BE2C (cell line): ENCODE measurements around the gene SCN8A.

ENCODE experiments used
- DNase-seq: peaks from one replicate; pipeline ENCODE4 v3.0.0-alpha.2; 2020
- H3K27me3 ChIP-seq: fragments of 250-450 bp; sonication (Bioruptor Pico); 2 replicates; pipeline ENCODE4 v1.5.1; 2020; ENCODE audit warnings: mild to moderate bottlenecking
- H3K36me3 ChIP-seq: fragments of 250-450 bp; sonication (Bioruptor Pico); 2 replicates; pipeline ENCODE4 v1.5.1; 2020; ENCODE audit warnings: mild to moderate bottlenecking
- H3K4me1 ChIP-seq: fragments of 250-450 bp; sonication (Bioruptor Pico); 2 replicates; pipeline ENCODE4 v1.5.1; 2020
- H3K4me3 ChIP-seq: 2 replicates; pipeline ENCODE4 v1.5.1; 2011; ENCODE audit warnings: low read depth, low read length
- H3K9me3 ChIP-seq: fragments of 250-450 bp; sonication (Bioruptor Pico); 2 replicates; pipeline ENCODE4 v1.5.1; 2020
- TF ChIP-seq, protein P1 (sequence below): IDR thresholded peaks from 2 replicates; pipeline ENCODE4 v1.5.1; 2012; ENCODE audit warnings: mild to moderate bottlenecking, low read depth, low read length

Gene SCN8A

DNA sequence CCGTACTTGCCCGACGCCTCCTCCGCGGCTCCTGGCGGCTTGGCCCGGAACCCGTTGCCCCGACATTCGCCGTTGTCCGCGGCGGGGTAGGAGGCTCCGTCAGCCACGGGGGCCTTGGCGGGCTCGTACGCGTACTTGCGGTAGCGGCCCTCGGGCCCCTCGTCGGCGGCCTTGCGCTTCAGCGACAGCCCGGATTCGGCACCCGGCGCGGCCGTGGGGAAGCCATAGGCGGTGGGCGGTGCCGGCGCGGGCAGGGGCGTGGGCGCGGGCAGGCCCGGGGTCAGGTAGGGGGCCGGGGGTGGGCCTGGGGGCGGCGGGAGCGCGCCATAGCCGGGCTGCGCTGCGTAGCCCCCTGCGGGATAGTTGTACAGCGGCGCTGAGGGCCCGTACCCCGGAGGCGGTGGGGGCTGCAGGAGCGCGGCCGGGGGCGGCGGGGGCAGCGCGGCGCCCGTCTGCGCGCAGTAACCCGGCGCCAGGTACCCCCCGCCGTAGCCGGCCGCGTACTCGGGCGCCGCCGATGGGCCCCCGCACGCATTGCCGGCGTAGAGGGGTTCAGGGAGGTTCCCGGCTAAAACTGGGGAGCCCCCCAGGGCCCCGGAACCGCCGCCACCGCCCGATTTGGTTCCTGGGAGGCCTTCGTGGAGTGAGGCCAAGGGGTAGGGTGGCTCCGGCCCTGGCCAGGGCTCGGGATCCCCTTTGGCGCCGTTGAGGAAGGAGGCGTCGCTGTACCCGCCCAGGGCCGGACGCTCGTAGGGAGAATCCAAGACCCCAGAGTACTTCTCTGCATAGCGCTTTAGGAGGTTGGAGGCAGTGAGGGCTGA lies 230.6 kb downstream of the SCN8A start:
- no peak for DNase-seq
- no peaks in the 10 kb centered on the region for H3K27me3 ChIP-seq

DNA sequence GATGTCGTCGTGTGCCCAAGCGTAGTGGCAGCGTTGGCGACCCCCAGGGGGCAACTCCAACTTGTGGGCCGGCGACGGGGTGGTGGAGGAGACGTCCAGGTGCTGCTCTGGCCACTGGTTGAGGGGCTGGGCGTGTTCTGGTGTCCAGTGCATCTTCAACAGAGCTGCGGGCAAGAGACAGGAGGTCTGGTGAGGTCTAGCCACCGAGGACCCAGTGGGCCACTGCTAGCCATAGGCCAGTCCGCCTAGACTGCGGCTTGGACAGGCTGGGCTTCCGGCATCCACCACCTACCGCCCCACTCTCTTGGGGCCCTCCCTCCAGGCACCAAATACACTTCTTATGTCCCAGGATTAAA lies 231.2 kb downstream of the SCN8A start:
- Histone ChIP-seq H3K27me3 (no peaks in the 10 kb centered on the region), H3K4me3 (no peak overlapping the region), H3K4me1 (no peaks in the 10 kb centered on the region; the same call in 1 of the 2 replicates), H3K9me3 (no peaks in the 10 kb centered on the region), H3K36me3 (no peaks in the 10 kb centered on the region)
- TF ChIP-seq, protein P1, sequence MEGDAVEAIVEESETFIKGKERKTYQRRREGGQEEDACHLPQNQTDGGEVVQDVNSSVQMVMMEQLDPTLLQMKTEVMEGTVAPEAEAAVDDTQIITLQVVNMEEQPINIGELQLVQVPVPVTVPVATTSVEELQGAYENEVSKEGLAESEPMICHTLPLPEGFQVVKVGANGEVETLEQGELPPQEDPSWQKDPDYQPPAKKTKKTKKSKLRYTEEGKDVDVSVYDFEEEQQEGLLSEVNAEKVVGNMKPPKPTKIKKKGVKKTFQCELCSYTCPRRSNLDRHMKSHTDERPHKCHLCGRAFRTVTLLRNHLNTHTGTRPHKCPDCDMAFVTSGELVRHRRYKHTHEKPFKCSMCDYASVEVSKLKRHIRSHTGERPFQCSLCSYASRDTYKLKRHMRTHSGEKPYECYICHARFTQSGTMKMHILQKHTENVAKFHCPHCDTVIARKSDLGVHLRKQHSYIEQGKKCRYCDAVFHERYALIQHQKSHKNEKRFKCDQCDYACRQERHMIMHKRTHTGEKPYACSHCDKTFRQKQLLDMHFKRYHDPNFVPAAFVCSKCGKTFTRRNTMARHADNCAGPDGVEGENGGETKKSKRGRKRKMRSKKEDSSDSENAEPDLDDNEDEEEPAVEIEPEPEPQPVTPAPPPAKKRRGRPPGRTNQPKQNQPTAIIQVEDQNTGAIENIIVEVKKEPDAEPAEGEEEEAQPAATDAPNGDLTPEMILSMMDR, result no peak
- no peak for DNase-seq

More for the DNA sequence above, 230.6 kb downstream of the SCN8A start:
- H3K36me3 ChIP-seq, result no peaks in the 10 kb centered on the region
- peak overlapping the region; percentile 39 for H3K4me3 ChIP-seq
- no peaks in the 10 kb centered on the region for H3K9me3 ChIP-seq
- TF ChIP-seq, protein P1, result no peak
- H3K4me1 ChIP-seq, result no peaks in the 10 kb centered on the region; the same call in 1 of the 2 replicates

DNA sequence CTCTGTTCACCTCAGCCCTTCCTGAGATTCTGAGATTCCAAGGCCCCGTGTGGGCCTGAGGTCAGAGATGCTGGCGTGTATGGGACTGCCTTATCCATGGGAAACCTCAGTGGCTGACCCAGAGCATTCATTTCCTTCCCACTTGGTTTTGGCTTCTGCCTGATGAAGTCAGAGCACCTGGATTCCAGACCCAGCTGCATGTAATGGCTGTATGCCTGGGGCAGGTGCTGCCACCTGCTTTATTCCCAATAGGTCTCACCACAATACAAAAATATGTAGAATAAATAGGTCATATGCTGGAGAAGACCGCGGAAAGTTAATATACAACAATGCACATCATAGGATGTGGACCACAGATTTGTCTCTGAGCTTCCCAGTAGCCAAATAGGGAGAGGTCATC lies 231.9 kb downstream of the SCN8A start:
- Histone ChIP-seq H3K4me1 (no peaks in the 10 kb centered on the region; the same call in 1 of the 2 replicates), H3K36me3 (no peaks in the 10 kb centered on the region), H3K9me3 (no peaks in the 10 kb centered on the region), H3K27me3 (no peaks in the 10 kb centered on the region), H3K4me3 (no peak overlapping the region)
- no peak for DNase-seq
- TF ChIP-seq, protein P1, result no peak

DNA sequence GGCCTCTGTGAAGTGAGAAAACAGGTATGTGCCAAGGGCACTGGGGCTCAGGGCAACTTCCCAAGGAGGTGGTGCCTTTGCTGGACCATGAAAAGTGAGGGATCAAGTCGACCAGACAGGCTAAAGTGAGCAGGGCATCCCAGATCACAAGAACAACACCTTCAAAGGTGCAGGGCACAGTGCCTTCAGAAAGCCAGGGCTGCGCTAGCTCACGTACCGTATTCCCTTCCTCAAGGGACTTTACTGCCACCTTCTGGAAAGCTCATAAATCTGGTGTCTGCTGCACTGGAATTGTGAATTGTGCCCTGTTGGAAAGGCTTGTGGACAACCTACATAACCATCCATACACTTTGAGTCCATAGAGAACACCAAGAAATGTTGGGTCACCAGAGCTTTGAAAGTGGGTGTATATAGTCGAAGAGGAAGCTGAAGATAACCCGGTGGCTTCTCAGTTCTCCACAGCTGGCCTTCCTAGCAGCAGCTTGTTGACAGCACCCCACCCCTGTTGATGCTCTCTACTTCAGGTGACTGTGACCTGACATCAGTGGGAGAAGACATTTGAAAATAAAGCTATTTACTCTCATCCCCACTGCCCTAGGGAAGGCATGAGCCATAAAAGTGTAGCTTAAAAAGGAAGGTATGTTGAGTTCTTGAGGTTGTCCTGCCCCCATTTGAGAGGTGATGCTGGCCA lies 233.0 kb downstream of the SCN8A start:
- Histone ChIP-seq H3K9me3 (no peaks in the 10 kb centered on the region), H3K36me3 (no peaks in the 10 kb centered on the region), H3K4me3 (no peak overlapping the region), H3K27me3 (no peaks in the 10 kb centered on the region), H3K4me1 (no peaks in the 10 kb centered on the region; the same call in 1 of the 2 replicates)
- DNase-seq, result peak; percentile 59
- TF ChIP-seq, protein P1, result peak; percentile 86

DNA sequence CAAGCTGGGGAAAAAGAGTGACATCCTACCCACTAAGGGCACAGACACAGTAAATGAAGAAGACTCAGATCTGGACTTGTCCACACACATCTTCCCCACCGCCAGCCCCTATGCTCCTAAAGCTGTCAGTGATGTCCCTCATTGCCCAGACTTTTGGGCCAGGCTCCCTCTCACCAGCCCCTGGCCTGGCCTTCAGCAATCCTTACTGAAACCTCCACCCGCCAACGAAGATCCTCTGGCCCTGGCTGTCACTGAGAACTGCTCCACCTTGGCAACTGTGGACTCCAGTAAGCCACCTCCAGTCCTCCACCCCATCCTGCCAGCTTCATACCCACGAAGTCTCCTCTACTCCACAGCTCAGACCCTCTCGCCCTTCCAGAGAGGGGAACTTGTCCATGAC lies 234.2 kb downstream of the SCN8A start:
- Histone ChIP-seq H3K9me3 (no peaks in the 10 kb centered on the region), H3K4me1 (no peaks in the 10 kb centered on the region), H3K27me3 (no peaks in the 10 kb centered on the region), H3K4me3 (no peak overlapping the region), H3K36me3 (no peaks in the 10 kb centered on the region)
- no peak for DNase-seq
- TF ChIP-seq, protein P1, result no peak

DNA sequence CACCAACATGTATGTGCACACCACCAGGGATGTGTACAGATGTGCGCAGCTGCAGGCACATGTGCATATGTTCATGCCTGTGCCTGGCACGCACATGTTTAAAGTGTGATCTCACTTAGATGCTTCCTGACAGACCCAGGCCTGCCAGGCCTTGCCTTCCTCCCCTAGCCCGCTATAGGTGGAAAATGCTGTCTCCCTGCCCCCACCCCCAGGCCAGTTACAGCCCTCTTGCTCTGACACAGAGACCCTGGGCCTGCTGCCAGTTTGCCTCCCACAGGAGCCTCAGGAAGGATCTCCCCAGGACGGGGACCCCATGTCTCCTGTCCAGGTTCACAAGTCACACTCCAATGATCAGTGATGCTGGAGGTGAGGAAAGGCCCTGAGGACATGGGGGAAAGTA lies 235.8 kb downstream of the SCN8A start:
- Histone ChIP-seq H3K36me3 (no peaks in the 10 kb centered on the region), H3K27me3 (no peaks in the 10 kb centered on the region), H3K9me3 (no peaks in the 10 kb centered on the region), H3K4me3 (no peak overlapping the region), H3K4me1 (no peaks in the 10 kb centered on the region)
- DNase-seq, result peak; percentile 57
- TF ChIP-seq, protein P1, result no peak
